ENCODE results near the gene SMAD3.

Gene SMAD3

DNA sequence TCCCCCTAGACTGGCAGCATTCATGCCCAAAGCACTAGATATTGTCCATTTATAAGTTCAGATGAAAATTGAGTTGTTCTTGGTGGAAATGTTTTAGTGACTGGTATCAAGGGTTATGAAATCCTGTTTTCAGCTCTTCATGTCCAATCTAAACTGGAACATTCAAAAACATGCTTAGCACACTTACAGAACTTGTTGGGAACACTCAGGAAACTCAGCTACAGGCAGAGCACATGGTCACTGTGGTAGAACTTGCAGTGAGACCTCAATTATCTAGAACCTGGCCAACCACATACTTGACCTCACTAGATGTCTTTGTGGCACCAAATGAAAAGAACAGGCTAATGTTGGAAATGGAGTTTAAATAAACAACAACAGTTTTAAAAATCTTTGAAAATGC, 88.8 kb downstream of the SMAD3 start:
- no peak overlapping the region for H3K4me3 ChIP-seq (ENCODE audit: low read depth, low read length)
- no peaks in the 10 kb centered on the region for H3K9me3 ChIP-seq (ENCODE audit: control insufficient read depth, insufficient read depth, low read depth, low read length)
- TF ChIP-seq ZNF48 (tag by site-specific recombination; IDR thresholded peaks at IDR 0.05) (no peak), ZNF510 (tag by site-specific recombination; IDR thresholded peaks at IDR 0.05; ENCODE audit: insufficient replicate concordance) (no peak), ZNF138 (tag by site-specific recombination; IDR thresholded peaks at IDR 0.05; ENCODE audit: borderline replicate concordance) (no peak), ZNF335 (tag by site-specific recombination; conservative IDR thresholded peaks at IDR 0.05) (no peak), PRDM2 (tag by site-specific recombination; IDR thresholded peaks at IDR 0.05; ENCODE audit: borderline replicate concordance) (no peak), ZNF624 (tag by site-specific recombination; IDR thresholded peaks at IDR 0.05) (no peak), ZNF266 (tag by site-specific recombination; IDR thresholded peaks at IDR 0.05; ENCODE audit: low read depth) (no peak), ZNF555 (tag by site-specific recombination; conservative IDR thresholded peaks at IDR 0.05) (no peak), SP3 (tag by site-specific recombination; IDR thresholded peaks at IDR 0.05) (no peak), ZNF248 (tag by site-specific recombination; IDR thresholded peaks at IDR 0.05) (no peak)
- H3K36me3 ChIP-seq (ENCODE audit: control insufficient read depth in 2 of 2, insufficient read depth in 1 of 2, low read length in 2 of 2), result no peaks in the 10 kb centered on the region
- H3K4me1 ChIP-seq (ENCODE audit: control insufficient read depth, insufficient read depth, low read length), result peaks cover 9% of the 10 kb centered on the region
- ChIA-PET CTCF (interaction anchor here (0.7 to 0.9 kb wide), 3 partner anchors 20 to 69 kb away, joined by 3 to 4 read pairs (median 3); no protein-coding TSS in a partner anchor), POLR2A (no interaction called here)
- no peak overlapping the region for H3K27ac ChIP-seq (ENCODE audit: extremely low read depth, low read depth, low read length)

- H3K4me1 ChIP-seq (ENCODE audit: control insufficient read depth, insufficient read depth, low read length), result no peaks in the 10 kb centered on the region
- no peak overlapping the region for H3K27ac ChIP-seq (ENCODE audit: extremely low read depth, low read depth, low read length)
- CTCF ChIA-PET, result no interaction called here
- POLR2A ChIA-PET, result interaction anchor here (0.6 kb wide), 1 partner anchor 612 kb away, joined by 3 read pairs; no protein-coding TSS in a partner anchor
- no peak overlapping the region for H3K4me3 ChIP-seq (ENCODE audit: low read depth, low read length)
- no peaks in the 10 kb centered on the region for H3K9me3 ChIP-seq (ENCODE audit: control insufficient read depth, insufficient read depth, low read depth, low read length)
- TF ChIP-seq RBAK (tag by site-specific recombination; IDR thresholded peaks at IDR 0.05) (peak; percentile 98), ZNF654 (tag by site-specific recombination; IDR thresholded peaks at IDR 0.05; ENCODE audit: low read depth) (no peak)
- no peaks in the 10 kb centered on the region for H3K36me3 ChIP-seq (ENCODE audit: control insufficient read depth in 2 of 2, insufficient read depth in 1 of 2, low read length in 2 of 2)
Measured at GRCh38 chr15:67156426-67156825, 91.0 kb downstream of the SMAD3 start.

DNA sequence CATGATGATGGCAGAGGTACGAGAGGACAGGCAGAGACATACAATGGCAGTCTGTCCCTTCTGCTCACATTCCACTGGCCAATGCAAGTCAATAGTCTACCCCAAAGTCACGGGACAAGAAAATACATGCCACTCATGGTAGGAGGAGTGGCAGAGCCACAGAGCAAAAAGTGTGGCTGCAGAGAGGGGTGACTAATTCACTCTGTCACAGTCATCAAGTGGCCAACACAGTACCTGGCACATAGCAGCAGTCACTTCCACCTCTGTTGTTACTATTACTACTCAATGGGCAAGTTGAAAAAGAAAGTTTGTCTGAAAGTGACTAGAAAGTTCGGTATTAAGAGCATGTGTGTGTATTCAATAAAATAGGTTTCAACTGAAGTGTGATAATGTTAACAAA, 91.4 kb downstream of the SMAD3 start:
- TF ChIP-seq ZNF433 (tag by site-specific recombination; IDR thresholded peaks at IDR 0.05; ENCODE audit: low read depth), result no peak
- TF ChIP-seq PRDM1 (tag by site-specific recombination; IDR thresholded peaks at IDR 0.05), result peak; percentile 54; the same call in 1 of the 2 replicates
- no peak overlapping the region for H3K27ac ChIP-seq (ENCODE audit: extremely low read depth, low read depth, low read length)
- no peaks in the 10 kb centered on the region for H3K4me1 ChIP-seq (ENCODE audit: control insufficient read depth, insufficient read depth, low read length)
- POLR2A ChIA-PET, result interaction anchor here (0.6 kb wide), 1 partner anchor 612 kb away, joined by 3 read pairs; no protein-coding TSS in a partner anchor
- no peaks in the 10 kb centered on the region for H3K36me3 ChIP-seq (ENCODE audit: control insufficient read depth in 2 of 2, insufficient read depth in 1 of 2, low read length in 2 of 2)
- no peaks in the 10 kb centered on the region for H3K9me3 ChIP-seq (ENCODE audit: control insufficient read depth, insufficient read depth, low read depth, low read length)
- CTCF ChIA-PET, result no interaction called here
- H3K4me3 ChIP-seq (ENCODE audit: low read depth, low read length), result no peak overlapping the region
